H54 (cell line): ENCODE measurements around the gene MPZL2.

Experiments used
- DNase-seq: peaks from one replicate; pipeline ENCODE4 v3.0.0; 2011; ENCODE audit warnings: low spot score, mixed read lengths; ENCODE audit not compliant: insufficient read length
- FAIRE-seq: peaks from 3 replicates; lab custom pipeline; 2011; peaks lifted over from hg19 to GRCh38; lab: Jason Lieb, UNC
- POLR2A ChIP-seq: IDR thresholded peaks from 2 replicates; pipeline ENCODE4 v1.6.1; 2011; ENCODE audit warnings: low read depth, mild to moderate bottlenecking, low read length

The MPZL2 gene

DNA sequence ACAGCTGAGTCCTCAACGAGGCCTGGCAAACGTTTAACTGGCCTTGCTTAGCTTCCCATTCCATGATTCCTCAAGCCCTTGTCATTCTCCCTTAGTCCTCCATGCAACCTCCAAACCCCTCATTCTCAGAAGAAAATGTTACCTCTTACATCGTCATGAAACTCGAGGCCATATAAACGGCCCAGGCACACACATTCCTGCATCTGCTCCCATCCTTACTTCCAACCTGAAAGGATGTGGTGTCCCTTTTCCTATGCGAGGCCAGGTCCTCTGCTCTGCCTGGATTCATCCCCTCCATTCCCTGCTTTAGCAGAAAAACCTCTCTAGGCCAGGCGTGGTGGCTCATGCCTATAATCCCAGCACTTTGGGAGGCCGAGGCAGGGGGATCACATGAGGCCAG, 20.9 kb downstream of the MPZL2 start:
- FAIRE-seq (no peak), DNase-seq (no peak)
- no peak for TF ChIP-seq POLR2A

DNA sequence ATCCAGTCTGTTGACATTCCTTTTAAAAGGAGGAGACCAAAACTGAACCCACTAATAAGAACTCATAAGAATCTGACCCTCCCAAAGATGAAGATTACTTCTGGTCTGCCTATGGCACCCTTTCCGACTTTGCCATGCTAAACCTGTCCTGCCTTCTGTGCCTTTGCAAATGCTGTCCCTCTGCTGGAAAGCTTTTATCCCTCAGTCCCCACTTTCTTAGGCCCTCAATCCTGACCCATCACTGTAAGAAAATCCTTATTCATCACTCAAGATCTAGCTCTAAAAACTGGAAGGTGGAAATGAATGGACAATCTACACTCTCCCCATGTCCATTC, 22.4 kb downstream of the MPZL2 start:
- DNase-seq (no peak), FAIRE-seq (no peak)
- no peak for TF ChIP-seq POLR2A

DNA sequence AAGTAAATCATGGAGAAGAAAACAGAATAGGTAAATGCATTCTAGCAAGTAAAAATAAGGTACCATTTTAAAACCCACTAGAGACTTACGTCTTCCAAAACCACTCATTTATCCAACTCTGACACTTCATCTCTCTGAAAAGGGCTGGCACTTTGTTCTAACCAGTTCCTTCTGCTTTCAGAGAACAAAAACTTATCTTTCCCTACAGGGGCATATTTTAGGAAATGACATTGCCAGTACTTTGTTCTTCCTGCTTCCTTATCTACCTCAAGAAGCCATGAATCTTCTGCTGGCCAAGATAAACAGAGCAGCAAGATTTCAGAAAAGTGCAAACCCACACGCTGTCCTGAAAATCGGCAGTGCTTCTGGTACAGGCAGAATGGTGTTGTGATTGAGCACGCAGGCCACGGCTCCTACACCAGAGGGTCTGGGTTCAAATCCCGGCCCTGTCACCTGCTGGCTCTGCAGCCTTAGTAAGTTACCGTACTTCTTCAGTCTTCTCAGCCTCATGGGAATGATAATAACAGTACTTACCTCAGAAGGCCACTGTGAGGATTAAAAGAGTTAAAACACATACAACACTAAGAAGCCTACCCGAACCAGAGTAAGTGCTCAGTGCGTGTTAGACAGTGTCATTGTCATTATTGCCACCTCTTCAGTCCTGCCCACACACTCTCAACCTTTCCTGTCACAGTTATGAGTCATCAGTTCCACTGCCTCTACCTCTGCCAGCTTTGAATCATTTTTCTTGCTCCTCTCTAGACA, 22.9 kb downstream of the MPZL2 start:
- FAIRE-seq = peak; percentile 58
- peak; percentile 15 for DNase-seq
- no peak for TF ChIP-seq POLR2A

- no peak for TF ChIP-seq POLR2A
- DNase-seq (no peak), FAIRE-seq (no peak)
These were observed 24.4 kb downstream of the MPZL2 start for GRCh38 chr11:118239509-118240205.

DNA sequence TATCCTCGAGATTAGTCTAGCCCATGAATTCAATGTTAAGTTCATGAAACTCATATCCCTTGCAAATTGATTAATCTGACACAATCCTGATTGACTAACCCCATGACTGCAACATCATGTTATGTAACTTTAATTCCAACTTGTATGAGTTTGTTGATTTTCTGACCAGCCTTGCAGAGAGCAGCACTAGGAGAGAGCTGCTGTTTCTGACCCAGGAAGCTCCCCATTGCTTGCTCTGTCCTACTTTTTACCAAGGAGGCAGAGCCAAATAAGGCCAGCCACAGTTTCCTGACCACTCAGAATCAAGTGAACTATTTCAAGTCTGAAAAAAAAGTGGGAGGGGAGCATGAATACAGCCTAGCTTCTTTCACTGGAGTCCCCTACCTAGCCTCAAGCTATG, 25.2 kb downstream of the MPZL2 start:
- no peak for FAIRE-seq
- DNase-seq = no peak

DNA sequence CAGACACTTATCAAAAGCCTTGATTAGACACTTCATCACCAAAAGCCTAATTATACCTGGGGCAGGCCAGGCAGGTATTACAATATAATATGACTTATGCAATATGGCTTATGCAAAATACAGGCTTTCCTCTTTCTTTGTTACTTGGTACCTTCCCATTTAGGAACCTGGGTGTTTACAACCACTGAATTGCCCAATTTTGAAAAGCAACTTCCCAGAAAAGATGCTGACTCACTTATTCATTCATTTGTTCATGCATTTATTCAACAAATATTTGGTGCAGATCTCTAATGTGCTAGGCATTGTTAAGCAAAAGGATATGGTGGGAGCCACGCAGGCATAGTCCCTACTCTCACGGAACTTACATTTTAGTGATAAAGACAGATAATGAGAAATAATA, 25.7 kb downstream of the MPZL2 start:
- no peak for TF ChIP-seq POLR2A
- FAIRE-seq (no peak), DNase-seq (no peak)

More for the DNA sequence above, 25.2 kb downstream of the MPZL2 start:
- no peak for TF ChIP-seq POLR2A

DNA sequence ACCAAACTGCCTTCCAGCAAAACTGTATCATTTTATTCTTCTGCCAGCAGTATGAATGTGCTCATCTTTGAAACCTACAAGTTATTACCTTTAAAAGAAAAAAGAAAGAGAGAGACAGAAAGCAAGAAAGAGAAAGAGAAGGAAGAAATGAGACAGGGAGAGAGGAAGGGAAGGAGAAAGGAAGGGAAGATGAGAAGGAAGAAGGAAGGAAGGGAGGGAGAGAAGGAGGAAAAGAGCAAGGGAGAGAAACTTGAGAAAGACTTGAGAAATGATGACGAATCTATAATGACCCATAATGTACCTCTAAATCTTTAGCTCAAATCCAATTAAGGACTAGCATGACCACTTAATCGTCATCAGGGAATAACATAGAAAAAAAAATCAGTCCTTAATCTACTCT, 27.9 kb downstream of the MPZL2 start:
- TF ChIP-seq POLR2A = no peak
- no peak for DNase-seq
- FAIRE-seq = no peak

DNA sequence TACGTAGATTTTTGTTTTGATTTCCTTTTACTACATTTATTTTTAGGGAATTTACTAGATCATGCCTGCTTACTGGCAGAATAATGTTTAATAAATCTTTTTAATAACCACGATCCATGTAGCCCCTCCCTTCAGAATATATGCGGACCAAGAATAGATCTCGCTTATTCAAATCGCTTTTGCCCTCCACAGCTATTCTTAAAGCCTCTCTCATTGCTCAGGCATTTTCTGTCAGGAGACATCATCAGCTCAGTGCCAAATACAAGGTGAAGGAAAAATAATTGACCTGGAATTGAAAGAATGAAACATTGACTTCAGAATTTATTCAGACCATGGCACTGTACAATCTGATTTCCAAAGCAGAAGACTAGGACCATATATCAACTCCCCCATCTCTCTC, 29.3 kb downstream of the MPZL2 start:
- no peak for DNase-seq
- no peak for TF ChIP-seq POLR2A
- FAIRE-seq = no peak

- TF ChIP-seq POLR2A = no peak
These were observed 30.2 kb downstream of the MPZL2 start for GRCh38 chr11:118233850-118234249.

DNA sequence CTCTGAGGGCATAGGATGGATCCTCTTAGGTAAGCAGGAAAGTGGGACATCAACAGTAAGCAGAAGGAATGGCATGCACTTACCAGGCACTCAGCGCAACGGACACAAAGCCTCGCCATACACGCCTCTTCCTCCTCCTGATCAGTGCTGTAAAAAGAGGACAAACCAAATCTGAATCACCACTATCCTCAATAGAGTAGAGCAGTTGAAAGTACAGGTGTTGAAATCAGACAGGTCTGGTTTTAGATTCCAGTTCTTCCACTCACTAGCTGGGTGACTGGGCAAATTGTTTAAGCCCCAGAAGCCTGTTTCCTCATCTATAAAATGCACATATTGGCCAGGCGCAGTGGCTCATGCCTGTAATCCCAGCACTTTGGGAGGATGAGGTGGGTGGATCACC, 30.7 kb downstream of the MPZL2 start:
- no peak for TF ChIP-seq POLR2A
- no peak for FAIRE-seq
- no peak for DNase-seq

More at GRCh38 chr11:118233850-118234249, 30.2 kb downstream of the MPZL2 start:
- no peak for DNase-seq
- FAIRE-seq = no peak

DNA sequence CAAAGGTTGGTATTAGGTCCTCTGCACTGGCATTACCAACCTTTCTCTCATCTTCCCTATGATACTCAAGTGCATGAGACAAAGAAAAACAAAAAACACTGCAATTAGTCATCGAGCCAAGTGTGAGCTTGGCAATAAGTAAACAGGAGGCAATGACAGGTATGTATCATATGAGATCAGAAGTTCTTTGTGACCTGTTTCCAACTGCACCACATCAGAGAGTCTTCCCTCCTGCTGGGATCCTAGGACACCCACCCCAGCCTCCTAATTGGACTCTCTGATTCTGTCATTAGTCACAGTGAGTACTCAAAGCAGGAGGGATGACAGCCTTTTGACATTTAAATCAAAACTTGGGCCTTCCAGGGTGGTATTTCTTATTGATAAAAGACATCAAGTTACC, 31.4 kb downstream of the MPZL2 start:
- FAIRE-seq (no peak), DNase-seq (no peak)
- TF ChIP-seq POLR2A = no peak

GRCh38 chr11:118231461-118231860, 32.6 kb downstream of the MPZL2 start:
- TF ChIP-seq POLR2A = no peak
- DNase-seq = no peak
- no peak for FAIRE-seq

DNA sequence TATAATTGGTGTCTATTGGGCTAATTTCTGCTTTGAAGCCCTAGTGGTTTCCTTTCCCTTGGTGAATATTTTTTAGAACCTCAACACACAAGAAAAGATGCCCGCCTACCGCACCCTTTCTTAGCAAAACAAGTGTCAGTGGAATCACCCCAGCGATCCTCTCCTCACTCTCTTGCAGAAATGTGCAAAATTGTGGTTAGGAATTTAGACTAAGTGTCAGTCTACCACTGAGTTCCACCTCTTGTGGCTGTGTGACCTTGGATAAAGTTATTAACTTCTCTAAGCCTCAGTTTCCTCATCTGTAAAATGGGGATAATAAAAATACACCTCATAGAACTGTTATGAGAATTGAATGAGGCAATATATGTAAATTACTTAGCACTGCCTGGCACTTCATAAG, 34.0 kb downstream of the MPZL2 start:
- FAIRE-seq (no peak), DNase-seq (no peak)
- TF ChIP-seq POLR2A = no peak

- no peak for FAIRE-seq
- DNase-seq = no peak
- no peak for TF ChIP-seq POLR2A
These were observed 34.7 kb downstream of the MPZL2 start for GRCh38 chr11:118229274-118229847.
